Vagina (tissue), 2 donors: ENCODE data around the gene XIAP. TPM values are rescaled to one million over a fixed set of nuclear protein-coding genes. Genes with fewer than 3 reads are reported as not detected.

Experiments
- DNase-seq, 2 donors: peaks; one replicate each; pipeline ENCODE4 v3.0.0-alpha.2; 2017; ENCODE audit errors: extremely low spot score in 2 of 2
- H3K27ac ChIP-seq: fragments of 200-600 bp; sonication (generic); one replicate; pipeline ENCODE4 v1.5.1; 2019
- H3K27me3 ChIP-seq: fragments of 200-600 bp; sonication (generic); one replicate; pipeline ENCODE4 v1.5.1; 2019
- H3K36me3 ChIP-seq, 2 donors: fragments of 200-600 bp; sonication (generic); one replicate each; pipeline ENCODE4 v1.5.1; 2017 to 2019
- H3K4me1 ChIP-seq: fragments of 200-600 bp; sonication (generic); one replicate; pipeline ENCODE4 v1.5.1; 2019
- H3K4me3 ChIP-seq, 2 donors: fragments of 200-600 bp; sonication (generic); 1 replicate in 1 of 2; 2 replicates in 1 of 2; pipeline ENCODE4 v1.5.1; 2016 to 2019
- H3K9me3 ChIP-seq: fragments of 200-600 bp; sonication (generic); one replicate; pipeline ENCODE4 v1.5.1; 2019
- POLR2A ChIP-seq, 2 donors: fragments of 450-650 bp; IDR thresholded peaks; one replicate each; pipeline ENCODE4 v1.6.1; 2017; ENCODE audit warnings: antibody characterized with exemption in 2 of 2, mild to moderate bottlenecking in 2 of 2, moderate library complexity in 2 of 2
- POLR2AphosphoS5 ChIP-seq, 2 donors: sonication (generic); formaldehyde crosslinking; IDR thresholded peaks; one replicate each; pipeline ENCODE4 v1.9.0; 2017; ENCODE audit warnings: antibody characterized with exemption in 2 of 2, mild to moderate bottlenecking in 2 of 2, low read depth in 1 of 2; ENCODE audit not compliant: insufficient read depth in 1 of 2
- intact Hi-C: fragments of 100-400 bp; cut with DNase I; formaldehyde crosslinking; loops from one replicate; pipeline ENCODE4 v1.15.1; 2023
- total RNA-seq: library from RNA; depleted of rRNA; stranded (reverse); fragments of >200 nt; gene quantifications from one replicate; pipeline ENCODE4 v1.2.3, GENCODE V29; 2016
- TF ChIP-seq, protein P1 (sequence below), 3 experiments: fragments of 450-650 bp in 2 of 3; fragments of 200-600 bp in 1 of 3; sonication (generic) in 1 of 3; IDR thresholded peaks; one replicate each; pipeline ENCODE4 v1.5.1; 2017 to 2019; ENCODE audit warnings: antibody characterized with exemption in 3 of 3, mild to moderate bottlenecking in 2 of 3, moderate library complexity in 2 of 3

Gene XIAP
- total RNA-seq, 1 donor from 2014 or later: 15.5 TPM

DNA sequence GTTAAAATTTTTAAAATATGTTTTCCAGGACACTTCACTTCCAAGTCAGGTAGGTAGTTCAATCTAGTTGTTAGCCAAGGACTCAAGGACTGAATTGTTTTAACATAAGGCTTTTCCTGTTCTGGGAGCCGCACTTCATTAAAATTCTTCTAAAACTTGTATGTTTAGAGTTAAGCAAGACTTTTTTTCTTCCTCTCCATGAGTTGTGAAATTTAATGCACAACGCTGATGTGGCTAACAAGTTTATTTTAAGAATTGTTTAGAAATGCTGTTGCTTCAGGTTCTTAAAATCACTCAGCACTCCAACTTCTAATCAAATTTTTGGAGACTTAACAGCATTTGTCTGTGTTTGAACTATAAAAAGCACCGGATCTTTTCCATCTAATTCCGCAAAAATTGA is 49.7 kb downstream of the XIAP start:
- intact Hi-C loops: no loop called here
- no peak for DNase-seq
- H3K4me1 ChIP-seq: no peaks in the 10 kb centered on the region
- no peaks in the 10 kb centered on the region for H3K9me3 ChIP-seq
- no peak overlapping the region for H3K27ac ChIP-seq
- TF ChIP-seq POLR2AphosphoS5 (IDR thresholded peaks at IDR 0.05; ENCODE audit: insufficient read depth in 1 of 2, low read depth in 1 of 2) (no peak), POLR2A (IDR thresholded peaks at IDR 0.05) (no peak)
- TF ChIP-seq, protein P1, sequence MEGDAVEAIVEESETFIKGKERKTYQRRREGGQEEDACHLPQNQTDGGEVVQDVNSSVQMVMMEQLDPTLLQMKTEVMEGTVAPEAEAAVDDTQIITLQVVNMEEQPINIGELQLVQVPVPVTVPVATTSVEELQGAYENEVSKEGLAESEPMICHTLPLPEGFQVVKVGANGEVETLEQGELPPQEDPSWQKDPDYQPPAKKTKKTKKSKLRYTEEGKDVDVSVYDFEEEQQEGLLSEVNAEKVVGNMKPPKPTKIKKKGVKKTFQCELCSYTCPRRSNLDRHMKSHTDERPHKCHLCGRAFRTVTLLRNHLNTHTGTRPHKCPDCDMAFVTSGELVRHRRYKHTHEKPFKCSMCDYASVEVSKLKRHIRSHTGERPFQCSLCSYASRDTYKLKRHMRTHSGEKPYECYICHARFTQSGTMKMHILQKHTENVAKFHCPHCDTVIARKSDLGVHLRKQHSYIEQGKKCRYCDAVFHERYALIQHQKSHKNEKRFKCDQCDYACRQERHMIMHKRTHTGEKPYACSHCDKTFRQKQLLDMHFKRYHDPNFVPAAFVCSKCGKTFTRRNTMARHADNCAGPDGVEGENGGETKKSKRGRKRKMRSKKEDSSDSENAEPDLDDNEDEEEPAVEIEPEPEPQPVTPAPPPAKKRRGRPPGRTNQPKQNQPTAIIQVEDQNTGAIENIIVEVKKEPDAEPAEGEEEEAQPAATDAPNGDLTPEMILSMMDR (IDR thresholded peaks at IDR 0.05): no peak
- H3K36me3 ChIP-seq: no peaks in the 10 kb centered on the region
- no peak overlapping the region for H3K4me3 ChIP-seq
- no peaks in the 10 kb centered on the region for H3K27me3 ChIP-seq

GRCh38 chrX:123917069-123917468 is 57.2 kb downstream of the XIAP start:
- Histone ChIP-seq H3K9me3 (no peaks in the 10 kb centered on the region), H3K36me3 (no peaks in the 10 kb centered on the region)

GRCh38 chrX:123918106-123918721 is 58.4 kb downstream of the XIAP start:
- no peak for TF ChIP-seq POLR2A (IDR thresholded peaks at IDR 0.05)
- no peak for TF ChIP-seq POLR2AphosphoS5 (IDR thresholded peaks at IDR 0.05; ENCODE audit: insufficient read depth in 1 of 2, low read depth in 1 of 2)
- TF ChIP-seq, protein P1 (IDR thresholded peaks at IDR 0.05): no peak
- Histone ChIP-seq H3K4me3 (no peak overlapping the region), H3K36me3 (no peaks in the 10 kb centered on the region), H3K27me3 (no peaks in the 10 kb centered on the region), H3K9me3 (no peaks in the 10 kb centered on the region), H3K4me1 (no peaks in the 10 kb centered on the region), H3K27ac (no peak overlapping the region)
- no peak for DNase-seq
- intact Hi-C loops: no loop called here

More at GRCh38 chrX:123917069-123917468, 57.2 kb downstream of the XIAP start:
- DNase-seq: no peak
- Histone ChIP-seq H3K4me3 (no peak overlapping the region), H3K27me3 (no peaks in the 10 kb centered on the region), H3K4me1 (no peaks in the 10 kb centered on the region), H3K27ac (no peak overlapping the region)
- TF ChIP-seq POLR2A (IDR thresholded peaks at IDR 0.05): no peak
- no peak for TF ChIP-seq POLR2AphosphoS5 (IDR thresholded peaks at IDR 0.05; ENCODE audit: insufficient read depth in 1 of 2, low read depth in 1 of 2)
- TF ChIP-seq, protein P1 (IDR thresholded peaks at IDR 0.05): no peak
- intact Hi-C loops: no loop called here

- Histone ChIP-seq H3K9me3 (no peaks in the 10 kb centered on the region), H3K4me1 (no peaks in the 10 kb centered on the region), H3K27me3 (no peaks in the 10 kb centered on the region), H3K36me3 (no peaks in the 10 kb centered on the region), H3K4me3 (no peak overlapping the region), H3K27ac (no peak overlapping the region)
- intact Hi-C loops: no loop called here
- no peak for DNase-seq
- TF ChIP-seq, protein P1 (IDR thresholded peaks at IDR 0.05): no peak
- no peak for TF ChIP-seq POLR2AphosphoS5 (IDR thresholded peaks at IDR 0.05; ENCODE audit: insufficient read depth in 1 of 2, low read depth in 1 of 2)
- no peak for TF ChIP-seq POLR2A (IDR thresholded peaks at IDR 0.05)
Measured at GRCh38 chrX:123920105-123920785, 60.4 kb downstream of the XIAP start.

DNA sequence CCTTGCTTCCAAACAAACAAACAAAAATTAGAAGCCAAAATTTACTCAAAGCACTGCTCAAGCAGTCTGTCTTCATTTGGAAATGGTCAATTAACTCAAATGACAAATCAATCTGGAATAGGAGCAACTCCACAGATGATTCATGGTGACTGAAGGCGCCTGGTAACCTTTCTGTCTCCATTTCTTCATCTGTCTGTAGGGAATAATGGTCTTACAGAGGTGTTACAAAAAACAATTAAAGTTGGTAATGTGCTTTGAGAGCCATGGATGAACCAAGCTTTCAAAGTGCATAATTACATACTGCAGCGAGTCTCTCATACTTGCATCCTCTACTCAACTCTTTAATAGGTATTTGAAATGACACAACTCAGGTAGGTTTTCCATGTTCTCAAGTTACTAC is 63.4 kb downstream of the XIAP start:
- no peaks in the 10 kb centered on the region for H3K9me3 ChIP-seq
- H3K4me3 ChIP-seq: no peak overlapping the region
- no peaks in the 10 kb centered on the region for H3K36me3 ChIP-seq
- intact Hi-C loops: no loop called here
- H3K27me3 ChIP-seq: no peaks in the 10 kb centered on the region
- H3K4me1 ChIP-seq: no peaks in the 10 kb centered on the region
- H3K27ac ChIP-seq: no peak overlapping the region
- TF ChIP-seq, protein P1 (IDR thresholded peaks at IDR 0.05): no peak
- TF ChIP-seq POLR2AphosphoS5 (IDR thresholded peaks at IDR 0.05; ENCODE audit: insufficient read depth in 1 of 2, low read depth in 1 of 2) (no peak), POLR2A (IDR thresholded peaks at IDR 0.05) (no peak)
- no peak for DNase-seq
